NCI-H1105 treated with DMSO at 0.1 percent for 48 hours (cell line): ENCODE measurements around the gene MMS19.
"Not testable (repeated sequence)": the region's sequence is repeated elsewhere in the genome, so short reads cannot be mapped to it uniquely, and the experiment has no call there.

Experiments used
- DNase-seq: peaks from one replicate; lab custom pipeline; 2025; lab: John Stamatoyannopoulos, UW

The MMS19 gene

GRCh38 chr10:97528876-97529275, 30.7 kb upstream of the MMS19 start:
- DNase-seq, result not testable (repeated sequence)

DNA sequence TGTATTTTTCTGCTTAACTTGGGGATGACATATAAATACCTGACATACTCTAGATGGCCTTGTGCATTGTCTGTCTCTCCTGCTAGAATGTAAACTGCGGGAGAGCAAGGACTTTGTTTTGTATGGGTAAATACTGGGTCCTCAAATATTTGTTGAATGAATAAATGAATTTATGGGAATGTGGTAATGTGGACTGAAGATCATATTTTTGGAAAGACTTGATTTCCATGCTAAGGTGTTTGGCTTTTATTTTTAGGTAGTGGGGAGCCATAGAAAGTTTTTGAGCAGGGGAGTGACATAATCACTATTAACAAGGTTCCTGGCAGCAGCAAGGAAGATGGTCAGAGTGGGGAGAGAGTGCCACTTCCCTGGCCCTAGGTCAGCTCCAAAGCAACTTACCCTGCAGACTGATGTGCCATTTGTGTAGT, 27.5 kb upstream of the MMS19 start:
- DNase-seq, result no peak

GRCh38 chr10:97525086-97525485, 26.9 kb upstream of the MMS19 start:
- no peak for DNase-seq

DNA sequence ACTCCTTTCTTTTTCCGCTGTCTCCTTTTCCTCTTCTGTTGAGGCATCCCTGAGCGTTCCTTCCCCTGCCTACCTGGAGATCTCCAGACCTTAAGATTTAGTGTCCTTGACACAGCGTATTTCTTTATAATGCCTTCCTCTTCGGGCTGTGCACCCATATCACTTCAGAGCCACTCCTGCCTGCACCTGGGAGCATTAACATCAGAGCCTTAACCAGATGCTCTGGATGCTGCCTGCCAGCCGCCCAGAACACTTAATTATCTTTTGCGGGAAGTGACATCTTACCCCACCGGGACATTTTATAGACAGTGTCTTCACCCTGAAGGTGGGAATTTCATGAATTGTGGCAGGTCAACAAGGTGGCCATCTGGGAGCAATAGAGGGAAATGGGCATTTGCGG, 24.7 kb upstream of the MMS19 start:
- DNase-seq, result no peak

- no peak for DNase-seq
Observed at GRCh38 chr10:97522071-97522470, 23.8 kb upstream of the MMS19 start.

- DNase-seq, result no peak
Observed at GRCh38 chr10:97520978-97521761, 22.9 kb upstream of the MMS19 start.

DNA sequence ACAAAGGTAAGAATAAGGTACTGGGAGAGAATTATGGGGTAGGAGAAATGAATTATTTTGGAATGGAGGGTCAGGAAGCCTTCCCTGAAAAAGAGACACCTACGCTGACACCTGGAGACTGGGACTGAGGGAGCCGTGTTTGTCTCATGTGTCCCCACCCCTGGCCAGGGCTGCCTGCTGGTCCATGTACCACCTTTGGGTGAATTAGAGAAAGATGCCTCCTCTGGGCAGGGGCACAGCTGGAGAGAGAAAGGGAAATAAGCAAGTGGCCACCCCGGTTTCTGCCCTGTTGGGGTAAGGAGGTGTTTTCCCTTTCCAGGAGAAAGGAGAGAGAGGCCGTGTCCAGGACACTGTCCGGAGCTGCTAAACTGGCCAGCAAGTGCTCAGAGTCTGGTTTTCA, 22.3 kb upstream of the MMS19 start:
- DNase-seq, result no peak

- no peak for DNase-seq
Observed at GRCh38 chr10:97519342-97519741, 21.1 kb upstream of the MMS19 start.

DNA sequence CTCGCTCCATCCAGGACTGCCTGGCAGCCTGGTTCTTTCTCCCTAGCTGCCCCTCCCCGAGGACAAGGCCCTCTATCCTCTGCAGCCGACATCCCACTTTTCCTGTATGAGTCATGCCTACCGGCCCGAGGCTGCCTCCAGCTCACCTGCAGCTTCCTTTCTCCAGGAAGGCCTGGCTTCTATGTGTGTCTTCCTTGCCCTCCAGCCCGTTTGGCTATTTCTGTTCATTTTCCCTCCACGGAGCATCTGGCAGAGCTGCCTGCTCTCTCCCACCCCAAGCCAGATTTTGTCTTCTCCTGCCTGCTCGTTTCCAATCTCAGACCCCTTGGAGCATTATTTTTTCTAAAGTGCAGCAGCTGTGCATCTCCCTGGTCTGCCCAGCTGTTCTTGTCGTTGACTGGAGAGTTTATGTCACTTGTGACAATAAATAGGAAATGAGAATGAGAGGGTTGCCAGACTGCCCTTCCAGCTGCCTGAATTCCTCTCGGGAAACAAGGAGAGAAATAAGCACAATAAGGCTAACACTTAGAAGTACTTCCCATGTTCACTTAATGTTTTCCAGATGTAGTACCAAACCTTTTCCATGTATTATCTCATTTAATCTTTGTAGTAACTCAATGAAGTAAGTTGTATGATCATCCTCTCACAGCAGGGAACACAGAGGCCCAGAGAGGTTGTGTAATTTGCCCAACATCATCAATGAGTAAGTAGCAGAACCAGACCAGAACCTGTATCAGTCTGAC, 20.2 kb upstream of the MMS19 start:
- no peak for DNase-seq

- DNase-seq, result no peak
Observed at GRCh38 chr10:97517778-97518300, 19.6 kb upstream of the MMS19 start.

GRCh38 chr10:97517096-97517750, 19.0 kb upstream of the MMS19 start:
- no peak for DNase-seq

- DNase-seq, result no peak
Observed at GRCh38 chr10:97515271-97515978, 17.2 kb upstream of the MMS19 start.

DNA sequence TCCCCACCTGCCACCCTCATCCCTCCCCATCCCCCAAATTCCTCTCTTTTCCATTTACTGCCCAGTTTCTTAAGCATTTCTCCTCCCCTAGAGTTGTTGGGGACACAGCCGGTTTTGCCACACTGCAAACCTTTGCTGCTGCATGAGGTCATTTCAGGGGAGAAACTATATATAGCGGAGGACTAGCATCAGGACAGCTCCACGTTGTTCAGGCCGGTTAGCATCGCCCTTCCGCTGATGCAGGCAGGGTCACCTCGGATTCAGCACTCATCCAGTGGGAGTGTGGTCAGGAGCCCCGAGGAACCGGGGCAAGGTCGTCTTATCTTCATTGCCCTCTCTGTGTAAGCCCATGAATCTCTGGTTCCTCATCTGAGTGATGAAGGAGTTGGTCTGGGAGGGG, 16.1 kb upstream of the MMS19 start:
- DNase-seq, result no peak

- DNase-seq, result no peak
Observed at GRCh38 chr10:97512993-97513392, 14.8 kb upstream of the MMS19 start.

DNA sequence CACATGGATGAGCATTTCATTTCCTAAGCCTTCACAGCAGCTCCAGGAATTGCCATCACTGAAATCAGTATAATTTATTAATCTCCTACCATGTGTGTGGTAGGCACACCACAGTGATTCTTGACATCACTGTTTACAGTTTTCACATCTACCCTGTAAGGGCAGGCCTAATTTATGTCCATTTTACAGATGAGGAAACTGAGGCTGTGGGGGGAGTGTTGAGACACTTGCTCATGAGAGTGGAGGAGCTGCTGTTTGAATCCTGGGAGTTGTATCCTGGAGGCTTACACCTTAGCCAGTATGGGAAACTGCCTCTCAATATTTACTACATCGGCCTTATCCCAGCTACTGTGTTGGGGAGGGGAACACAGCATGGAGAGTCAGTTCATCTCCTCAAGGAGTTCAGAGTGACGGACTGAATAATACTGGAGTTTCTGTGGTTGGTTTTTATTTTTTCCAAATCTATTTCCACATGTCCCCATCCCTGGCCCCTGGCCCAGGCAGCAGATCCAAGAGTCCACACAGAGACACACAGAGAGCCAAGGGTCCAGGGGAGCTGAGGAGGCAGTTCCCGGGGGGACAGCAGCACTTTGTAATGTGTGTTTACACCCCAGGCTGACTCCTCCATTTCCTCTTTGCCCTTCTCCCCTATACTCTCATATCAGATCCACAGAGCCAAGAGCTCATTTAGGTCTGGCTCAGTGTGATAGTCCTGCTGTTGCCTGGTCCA, 13.7 kb upstream of the MMS19 start:
- DNase-seq, result no peak

GRCh38 chr10:97510686-97511085, 12.5 kb upstream of the MMS19 start:
- no peak for DNase-seq

GRCh38 chr10:97509120-97509680, 11.0 kb upstream of the MMS19 start:
- DNase-seq, result no peak

GRCh38 chr10:97508342-97508741, 10.1 kb upstream of the MMS19 start:
- DNase-seq, result no peak

DNA sequence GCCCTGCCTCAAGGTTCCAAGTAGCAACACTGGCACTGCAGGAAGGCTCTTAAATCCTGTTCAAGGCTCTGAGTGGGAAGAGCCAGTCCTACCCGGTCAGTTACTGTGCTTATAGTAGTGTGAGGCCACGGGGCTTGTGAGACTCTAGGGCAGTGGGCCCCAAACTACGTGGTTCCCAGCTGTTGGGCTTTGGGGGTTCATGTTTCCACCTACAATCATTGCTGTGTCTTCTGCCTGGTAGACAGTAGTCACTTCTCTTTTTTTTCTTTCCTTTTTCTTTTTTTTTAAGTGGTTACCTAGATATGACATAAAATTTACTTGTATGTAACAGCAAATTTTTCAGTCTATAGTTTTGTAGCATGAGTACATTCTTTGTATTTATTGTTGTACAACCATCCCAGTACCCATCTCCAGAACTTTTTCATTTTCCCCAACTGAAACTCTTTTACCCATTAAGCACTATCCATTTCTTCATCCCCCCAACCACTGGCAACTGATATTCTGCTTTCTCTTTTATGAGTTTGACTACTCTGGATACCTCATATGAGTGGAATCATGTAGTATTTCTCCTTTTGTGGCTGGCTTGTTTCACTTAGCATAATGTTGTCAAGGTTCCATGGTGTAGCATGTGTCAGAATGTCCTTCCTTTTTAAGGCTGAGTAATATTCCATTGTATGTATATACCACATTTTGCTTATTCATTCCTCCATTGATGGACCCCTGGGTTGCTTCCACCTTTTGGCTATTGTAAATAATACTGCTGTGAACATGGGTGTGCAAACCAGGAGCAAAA, 8.2 kb upstream of the MMS19 start:
- no peak for DNase-seq

DNA sequence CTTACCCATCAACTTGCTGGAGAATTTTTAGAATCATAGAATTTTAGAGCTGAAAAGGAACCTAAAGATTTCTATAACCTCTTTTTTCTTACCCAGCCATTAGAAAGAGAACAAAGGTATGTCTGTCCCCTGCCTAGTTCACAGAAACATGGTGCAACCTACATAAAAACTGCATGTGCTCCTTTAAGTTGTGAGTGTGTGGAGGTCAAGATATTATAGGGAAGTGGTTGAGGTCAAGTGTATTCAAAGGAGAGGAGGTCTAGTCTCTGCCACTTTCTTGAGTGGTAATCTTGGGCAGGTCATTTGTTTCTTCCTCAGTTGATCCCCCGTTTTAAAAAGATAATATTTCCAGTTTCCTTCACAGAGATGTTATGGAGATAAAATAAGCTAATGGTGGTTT, 6.9 kb upstream of the MMS19 start:
- DNase-seq, result no peak
